A549 (cell line): ENCODE data around the gene WDCP. TPM values are rescaled to one million over a fixed set of nuclear protein-coding genes. Genes with fewer than 3 reads are reported as not detected.

ENCODE experiments used
- ATAC-seq, 2 experiments: fragments of 200-7000 bp in 1 of 2; fragments of >200 bp in 1 of 2; cut with Nextera tagmentation in 1 of 2; cut with Tn5 transposase in 1 of 2; 3 replicates each; pipeline versions ENCODE4 v1.8.0 to v1.9.1; 2018 to 2020; ENCODE audit warnings: mild to moderate bottlenecking in 1 of 2, moderate library complexity in 1 of 2
- CTCF ChIA-PET: fragments of 300-600 bp; sonication (Branson Sonifier 250); formaldehyde crosslinking; extraction: SDS; loops from one replicate; lab custom pipeline; 2021; ENCODE audit warnings: antibody characterized with exemption, inconsistent platforms; lab: Yijun Ruan, JAX
- POLR2A ChIA-PET: fragments of 350-600 bp; formaldehyde crosslinking; extraction: SDS; loops from one replicate; lab custom pipeline; 2021; ENCODE audit warnings: antibody characterized with exemption, inconsistent platforms; lab: Yijun Ruan, JAX
- DNase-seq, 2 experiments: peaks; one replicate each; pipeline versions ENCODE4 v3.0.0 to v3.0.0-alpha.2; 2011 to 2016; ENCODE audit warnings: low read depth in 1 of 2, low spot score in 1 of 2
- FAIRE-seq: peaks from 2 replicates; lab custom pipeline; 2011; peaks lifted over from hg19 to GRCh38; lab: Jason Lieb, UNC
- H3K27ac ChIP-seq, 2 experiments: fragments of >200 bp; sonication (Bioruptor Twin); formaldehyde crosslinking; 3 replicates each; pipeline ENCODE4 v1.5.1; 2016 to 2017
- H3K4me1 ChIP-seq: fragments of >200 bp; sonication (Bioruptor Twin); formaldehyde crosslinking; 3 replicates; pipeline ENCODE4 v1.6.1; 2016
- H3K4me2 ChIP-seq: fragments of >200 bp; sonication (Bioruptor Twin); formaldehyde crosslinking; 3 replicates; pipeline ENCODE4 v1.6.1; 2016
- H3K4me3 ChIP-seq: fragments of >200 bp; sonication (Bioruptor Twin); formaldehyde crosslinking; 3 replicates; pipeline ENCODE4 v1.5.1; 2016
- H3K9me3 ChIP-seq: fragments of >200 bp; sonication (Bioruptor Twin); formaldehyde crosslinking; 3 replicates; pipeline ENCODE4 v1.6.1; 2016
- CBX2 ChIP-seq: fragments of 200-600 bp; sonication (generic); IDR thresholded peaks from 2 replicates; pipeline ENCODE4 v1.6.1; 2016; ENCODE audit warnings: low read depth, mild to moderate bottlenecking, borderline replicate concordance
- CBX8 ChIP-seq: fragments of 200-600 bp; sonication (generic); IDR thresholded peaks from 2 replicates; pipeline ENCODE4 v1.6.1; 2016
- CHD4 ChIP-seq: fragments of 200-600 bp; sonication (generic); IDR thresholded peaks from 2 replicates; pipeline ENCODE4 v1.6.1; 2016; ENCODE audit warnings: antibody characterized with exemption, mild to moderate bottlenecking, borderline replicate concordance
- EP300 ChIP-seq, 2 experiments: fragments of >200 bp; sonication (Bioruptor Twin); formaldehyde crosslinking; IDR thresholded peaks; 2 replicates in 1 of 2; 3 replicates in 1 of 2; pipeline ENCODE4 v1.6.1; 2016 to 2017
- FOSB ChIP-seq: fragments of 250-450 bp; sonication (Bioruptor Pico); IDR thresholded peaks from 2 replicates; pipeline ENCODE4 v1.5.0; 2020; ENCODE audit warnings: mild to moderate bottlenecking, moderate library complexity
- HOXB13 ChIP-seq: fragments of 250-450 bp; sonication (Bioruptor Pico); IDR thresholded peaks from 2 replicates; pipeline ENCODE4 v1.5.0; 2020; ENCODE audit warnings: low read depth, mild to moderate bottlenecking, moderate library complexity
- HOXB5 ChIP-seq: fragments of 250-450 bp; sonication (Bioruptor Pico); IDR thresholded peaks from 2 replicates; pipeline ENCODE4 v1.5.0; 2020; ENCODE audit warnings: mild to moderate bottlenecking, moderate library complexity
- MYC ChIP-seq: IDR thresholded peaks from 2 replicates; pipeline ENCODE4 v1.6.1; 2012; ENCODE audit warnings: mild to moderate bottlenecking, inconsistent platforms, low read length, improper control_type of control experiment, borderline replicate concordance
- NR3C1 ChIP-seq: fragments of >200 bp; sonication (Bioruptor Twin); formaldehyde crosslinking; IDR thresholded peaks from 3 replicates; pipeline ENCODE4 v1.6.1; 2017
- POLR2AphosphoS2 ChIP-seq: conservative IDR thresholded peaks from 2 replicates; pipeline ENCODE4 v1.6.1; 2012; ENCODE audit warnings: low read length, improper control_type of control experiment, inconsistent platforms
- RAD21 ChIP-seq, 2 experiments: fragments of >200 bp in 1 of 2; sonication (Bioruptor Twin) in 1 of 2; formaldehyde crosslinking in 1 of 2; IDR thresholded peaks in 1 of 2; conservative IDR thresholded peaks in 1 of 2; 2 replicates in 1 of 2; 3 replicates in 1 of 2; pipeline ENCODE4 v1.6.1; 2012 to 2018; ENCODE audit warnings: inconsistent platforms in 1 of 2
- RNF2 ChIP-seq: fragments of 200-600 bp; sonication (generic); IDR thresholded peaks from 2 replicates; pipeline ENCODE4 v1.6.1; 2016; ENCODE audit warnings: low read depth, mild to moderate bottlenecking, antibody characterized with exemption, moderate library complexity, borderline replicate concordance
- TP53 ChIP-seq: fragments of 250-450 bp; sonication (Bioruptor Pico); IDR thresholded peaks from 2 replicates; pipeline ENCODE4 v1.5.0; 2021; ENCODE audit warnings: mild to moderate bottlenecking, moderate library complexity
- ZC3H11A ChIP-seq: fragments of 450-650 bp; IDR thresholded peaks from 2 replicates; pipeline ENCODE4 v1.6.1; 2014; ENCODE audit warnings: antibody characterized with exemption, mild to moderate bottlenecking
- ZFP36 ChIP-seq: fragments of 450-650 bp; IDR thresholded peaks from 2 replicates; pipeline ENCODE4 v1.6.1; 2014; ENCODE audit warnings: borderline replicate concordance; ENCODE audit not compliant: partially characterized antibody
- ZSCAN20 ChIP-seq: fragments of 250-450 bp; sonication (Bioruptor Pico); IDR thresholded peaks from 2 replicates; pipeline ENCODE4 v1.8.0; 2022; ENCODE audit warnings: mild to moderate bottlenecking, moderate library complexity
- WGBS: methylation state at CpG from one replicate; pipeline ENCODE4 v1.1.6; 2017; ENCODE audit errors: missing lambda C conversion rate; 5-methylcytosine and 5-hydroxymethylcytosine counted together
- polyA plus RNA-seq, 4 experiments: library from polyadenylated mRNA; depleted of rRNA in 3 of 4; stranded (reverse); fragments of >200 nt; fragmentation: RNase III in 1 of 4; extraction: RNeasy Plus Mini Kit Qiagen cat#74134 plus additional on column Dnase treatment in 1 of 4; gene quantifications; 2 replicates in 3 of 4; 3 replicates in 1 of 4; pipeline ENCODE4 v1.2.3, GENCODE V29; 2011 to 2017
- TF ChIP-seq, protein P1 (sequence below): fragments of 200-600 bp; sonication (generic); IDR thresholded peaks from 2 replicates; pipeline ENCODE4 v1.6.1; 2016; ENCODE audit warnings: antibody characterized with exemption, mild to moderate bottlenecking, moderate library complexity
- TF ChIP-seq, protein P2 (sequence below): fragments of >200 bp; sonication (Bioruptor Twin); formaldehyde crosslinking; IDR thresholded peaks from 2 replicates; pipeline ENCODE4 v1.6.1; 2016
- TF ChIP-seq, protein P3 (sequence below): fragments of 250-450 bp; sonication (Bioruptor Pico); IDR thresholded peaks from 2 replicates; pipeline ENCODE4 v1.5.0; 2020; ENCODE audit warnings: low read depth, mild to moderate bottlenecking, moderate library complexity
- TF ChIP-seq, protein P4 (sequence below): fragments of >200 bp; sonication (Bioruptor Twin); formaldehyde crosslinking; IDR thresholded peaks from 3 replicates; pipeline ENCODE4 v1.6.1; 2016

The WDCP gene
- polyA plus RNA-seq, 2 of the 4 experiments (the other 2 are of a cell fraction) = 12.7 to 20.8 TPM

DNA sequence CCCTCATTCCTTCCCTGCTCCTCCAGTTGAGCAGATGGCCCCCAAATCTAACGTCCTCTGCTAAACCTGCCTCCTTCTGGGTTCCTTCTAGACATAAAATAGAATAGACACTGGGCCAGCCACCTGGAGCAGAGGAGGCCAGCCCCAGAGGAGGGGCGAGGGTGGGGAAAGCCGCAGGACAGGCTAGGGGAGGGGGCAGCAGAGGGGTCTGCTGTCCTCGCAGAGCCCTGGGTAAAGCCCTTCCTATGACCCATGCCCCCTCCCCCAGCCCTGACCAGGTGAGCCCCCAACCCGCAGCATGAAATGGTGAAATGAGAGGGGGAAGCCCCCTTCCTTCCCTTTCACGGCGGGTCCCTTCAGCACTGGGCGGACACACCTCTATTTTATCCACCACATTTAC is 29.5 kb downstream of the WDCP start:
- no peak for FAIRE-seq
- DNase-seq = no peak
- peak overlapping the region; percentile 86 to 94; a peak in 5 of 6 replicates for H3K27ac ChIP-seq
- no peak for ATAC-seq
- H3K4me1 ChIP-seq = peaks cover 57% of the 10 kb centered on the region
- ChIA-PET POLR2A (no interaction called here), CTCF (no interaction called here)
- H3K4me3 ChIP-seq = no peak overlapping the region
- H3K4me2 ChIP-seq = no peak overlapping the region
- no peaks in the 10 kb centered on the region for H3K9me3 ChIP-seq
- 91% methylated on average over 8 of the region's 8 CpGs for WGBS
- no peak for TF ChIP-seq RAD21 (conservative IDR thresholded peaks at IDR 0.05 in 1 of 2, IDR thresholded peaks at IDR 0.05 in 1 of 2)
- TF ChIP-seq, protein P1, sequence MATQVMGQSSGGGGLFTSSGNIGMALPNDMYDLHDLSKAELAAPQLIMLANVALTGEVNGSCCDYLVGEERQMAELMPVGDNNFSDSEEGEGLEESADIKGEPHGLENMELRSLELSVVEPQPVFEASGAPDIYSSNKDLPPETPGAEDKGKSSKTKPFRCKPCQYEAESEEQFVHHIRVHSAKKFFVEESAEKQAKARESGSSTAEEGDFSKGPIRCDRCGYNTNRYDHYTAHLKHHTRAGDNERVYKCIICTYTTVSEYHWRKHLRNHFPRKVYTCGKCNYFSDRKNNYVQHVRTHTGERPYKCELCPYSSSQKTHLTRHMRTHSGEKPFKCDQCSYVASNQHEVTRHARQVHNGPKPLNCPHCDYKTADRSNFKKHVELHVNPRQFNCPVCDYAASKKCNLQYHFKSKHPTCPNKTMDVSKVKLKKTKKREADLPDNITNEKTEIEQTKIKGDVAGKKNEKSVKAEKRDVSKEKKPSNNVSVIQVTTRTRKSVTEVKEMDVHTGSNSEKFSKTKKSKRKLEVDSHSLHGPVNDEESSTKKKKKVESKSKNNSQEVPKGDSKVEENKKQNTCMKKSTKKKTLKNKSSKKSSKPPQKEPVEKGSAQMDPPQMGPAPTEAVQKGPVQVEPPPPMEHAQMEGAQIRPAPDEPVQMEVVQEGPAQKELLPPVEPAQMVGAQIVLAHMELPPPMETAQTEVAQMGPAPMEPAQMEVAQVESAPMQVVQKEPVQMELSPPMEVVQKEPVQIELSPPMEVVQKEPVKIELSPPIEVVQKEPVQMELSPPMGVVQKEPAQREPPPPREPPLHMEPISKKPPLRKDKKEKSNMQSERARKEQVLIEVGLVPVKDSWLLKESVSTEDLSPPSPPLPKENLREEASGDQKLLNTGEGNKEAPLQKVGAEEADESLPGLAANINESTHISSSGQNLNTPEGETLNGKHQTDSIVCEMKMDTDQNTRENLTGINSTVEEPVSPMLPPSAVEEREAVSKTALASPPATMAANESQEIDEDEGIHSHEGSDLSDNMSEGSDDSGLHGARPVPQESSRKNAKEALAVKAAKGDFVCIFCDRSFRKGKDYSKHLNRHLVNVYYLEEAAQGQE = no peak
- TF ChIP-seq, protein P2, sequence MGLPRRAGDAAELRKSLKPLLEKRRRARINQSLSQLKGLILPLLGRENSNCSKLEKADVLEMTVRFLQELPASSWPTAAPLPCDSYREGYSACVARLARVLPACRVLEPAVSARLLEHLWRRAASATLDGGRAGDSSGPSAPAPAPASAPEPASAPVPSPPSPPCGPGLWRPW = no peak
- TF ChIP-seq POLR2AphosphoS2 = no peak
- TF ChIP-seq, protein P3, sequence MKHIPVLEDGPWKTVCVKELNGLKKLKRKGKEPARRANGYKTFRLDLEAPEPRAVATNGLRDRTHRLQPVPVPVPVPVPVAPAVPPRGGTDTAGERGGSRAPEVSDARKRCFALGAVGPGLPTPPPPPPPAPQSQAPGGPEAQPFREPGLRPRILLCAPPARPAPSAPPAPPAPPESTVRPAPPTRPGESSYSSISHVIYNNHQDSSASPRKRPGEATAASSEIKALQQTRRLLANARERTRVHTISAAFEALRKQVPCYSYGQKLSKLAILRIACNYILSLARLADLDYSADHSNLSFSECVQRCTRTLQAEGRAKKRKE (CRISPR knock-in tag) = no peak
- no peak for TF ChIP-seq CHD4
- TF ChIP-seq ZSCAN20 (CRISPR knock-in tag) = no peak
- no peak for TF ChIP-seq RNF2
- no peak for TF ChIP-seq NR3C1
- no peak for TF ChIP-seq FOSB (CRISPR knock-in tag)
- TF ChIP-seq MYC = no peak
- TF ChIP-seq TP53 (CRISPR knock-in tag) = no peak
- no peak for TF ChIP-seq ZFP36
- TF ChIP-seq CBX2 = no peak
- no peak for TF ChIP-seq ZC3H11A
- TF ChIP-seq, protein P4, sequence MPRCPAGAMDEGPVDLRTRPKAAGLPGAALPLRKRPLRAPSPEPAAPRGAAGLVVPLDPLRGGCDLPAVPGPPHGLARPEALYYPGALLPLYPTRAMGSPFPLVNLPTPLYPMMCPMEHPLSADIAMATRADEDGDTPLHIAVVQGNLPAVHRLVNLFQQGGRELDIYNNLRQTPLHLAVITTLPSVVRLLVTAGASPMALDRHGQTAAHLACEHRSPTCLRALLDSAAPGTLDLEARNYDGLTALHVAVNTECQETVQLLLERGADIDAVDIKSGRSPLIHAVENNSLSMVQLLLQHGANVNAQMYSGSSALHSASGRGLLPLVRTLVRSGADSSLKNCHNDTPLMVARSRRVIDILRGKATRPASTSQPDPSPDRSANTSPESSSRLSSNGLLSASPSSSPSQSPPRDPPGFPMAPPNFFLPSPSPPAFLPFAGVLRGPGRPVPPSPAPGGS = no peak
- no peak for TF ChIP-seq HOXB5 (CRISPR knock-in tag)
- TF ChIP-seq EP300 (IDR thresholded peaks at IDR 0.05) = no peak
- TF ChIP-seq CBX8 = no peak
- TF ChIP-seq HOXB13 (CRISPR knock-in tag) = no peak
